Limb (tissue), 2 donors: ENCODE results near the gene DXO.
A peak's percentile ranks its signal among the peaks of the same experiment; 100 is the strongest.
"Not testable (repeated sequence)": the region's sequence is repeated elsewhere in the genome, so short reads cannot be mapped to it uniquely, and the experiment has no call there.

Experiments
- DNase-seq, 2 donors: peaks; one replicate each; pipeline ENCODE4 v3.0.0-alpha.2; 2016; ENCODE audit errors: extremely low spot score in 2 of 2

Gene DXO

GRCh38 chr6:31971993-31972708 lies at the start of gene DXO:
DXO (minus strand) TSS chr6:31972138; CDS start chr6:31971675, 463 bp downstream.
- DNase-seq = peak; percentile 94 to 98

GRCh38 chr6:32014547-32014946 lies 42.6 kb upstream of the DXO start, which contains the start of gene C4B:
C4B (plus strand) TSS chr6:32014795; CDS start chr6:32014846, 51 bp downstream.
- not testable (repeated sequence) for DNase-seq

DNA sequence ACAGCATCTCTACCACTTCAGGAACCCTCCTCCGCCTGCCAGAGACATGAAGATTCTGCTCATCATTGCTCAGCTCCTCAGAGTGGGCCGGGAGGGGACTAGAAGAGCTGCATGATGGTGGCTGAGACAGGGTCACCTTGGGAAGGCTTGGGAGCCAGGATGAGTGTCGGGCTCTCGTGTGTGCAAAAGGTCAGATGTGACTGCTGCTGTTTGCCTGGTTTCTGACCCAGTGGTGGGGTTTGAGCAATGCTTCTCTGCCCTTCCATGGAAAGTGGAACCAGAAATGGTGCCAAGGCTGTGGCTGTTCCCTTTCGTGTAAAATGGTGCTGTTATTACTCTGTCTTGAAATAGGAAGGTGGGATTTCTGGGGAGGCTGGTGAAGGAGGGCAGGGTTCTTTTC lies 41.8 kb upstream of the DXO start:
- DNase-seq = not testable (repeated sequence)

DNA sequence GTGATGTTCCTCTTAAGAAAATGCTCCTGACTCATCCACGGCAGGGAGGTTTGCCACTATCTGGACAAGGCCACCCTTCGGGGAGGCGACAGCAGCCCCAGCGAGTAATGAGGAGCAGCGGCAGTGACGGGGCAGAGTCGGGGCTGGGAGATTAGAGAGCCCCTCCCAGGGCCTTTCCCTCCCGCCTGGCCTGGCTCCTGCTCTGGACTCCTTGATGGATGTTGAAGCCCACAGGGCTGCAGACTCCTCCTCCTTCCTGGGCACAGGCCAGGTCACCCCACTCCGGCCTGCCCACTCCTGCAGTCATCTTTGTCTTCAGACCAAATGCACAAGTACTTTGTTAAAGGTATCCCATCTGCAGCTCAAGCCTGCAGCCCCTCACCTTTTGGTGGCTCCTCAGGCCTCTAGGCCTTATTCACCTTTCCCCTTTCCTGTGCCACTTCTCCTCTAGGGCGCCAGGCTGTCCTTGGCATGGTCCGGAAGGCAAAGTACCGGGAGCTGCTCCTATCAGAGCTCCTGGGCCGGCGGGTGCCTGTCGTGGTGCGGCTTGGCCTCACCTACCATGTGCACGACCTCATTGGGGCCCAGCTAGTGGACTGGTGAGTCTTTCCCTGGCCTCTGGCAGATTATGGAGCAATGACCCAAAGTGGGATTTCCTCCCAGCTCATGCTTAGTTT lies 41.1 kb upstream of the DXO start:
- not testable (repeated sequence) for DNase-seq

DNA sequence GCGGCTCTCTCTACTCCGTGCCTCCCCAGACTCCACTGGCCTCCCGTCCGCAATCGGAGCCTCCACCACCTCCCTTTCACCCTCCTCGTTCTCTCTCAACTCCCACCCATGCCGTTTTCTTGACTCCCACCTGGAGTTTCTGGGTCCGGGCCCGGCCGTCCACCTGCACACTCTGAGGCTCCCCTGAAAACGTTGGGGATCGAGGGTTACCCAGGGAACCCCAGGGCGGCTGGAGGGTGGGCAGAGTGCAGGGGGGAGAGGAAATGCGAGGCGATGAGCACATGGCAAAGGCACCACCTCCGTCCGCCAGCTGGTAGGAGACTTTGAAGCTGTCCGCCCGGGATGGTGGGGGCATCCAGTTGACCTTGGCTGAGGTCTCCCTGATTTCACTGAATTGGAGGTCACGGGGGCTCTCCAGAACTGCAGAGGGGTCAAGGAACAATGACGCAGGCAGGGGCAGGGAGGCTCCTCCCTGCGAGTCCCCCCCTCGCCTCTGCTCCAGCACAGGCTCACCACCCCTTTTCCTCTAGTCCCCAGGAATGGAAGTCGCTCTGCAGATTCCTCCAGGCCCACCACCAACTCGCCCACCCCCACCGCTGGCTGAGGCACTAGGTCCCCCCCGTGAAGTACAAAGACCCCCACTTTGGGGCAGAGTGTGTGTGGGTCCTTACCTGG lies 39.1 kb upstream of the DXO start:
- DNase-seq = peak in 1 of 2 donors; percentile 20

DNA sequence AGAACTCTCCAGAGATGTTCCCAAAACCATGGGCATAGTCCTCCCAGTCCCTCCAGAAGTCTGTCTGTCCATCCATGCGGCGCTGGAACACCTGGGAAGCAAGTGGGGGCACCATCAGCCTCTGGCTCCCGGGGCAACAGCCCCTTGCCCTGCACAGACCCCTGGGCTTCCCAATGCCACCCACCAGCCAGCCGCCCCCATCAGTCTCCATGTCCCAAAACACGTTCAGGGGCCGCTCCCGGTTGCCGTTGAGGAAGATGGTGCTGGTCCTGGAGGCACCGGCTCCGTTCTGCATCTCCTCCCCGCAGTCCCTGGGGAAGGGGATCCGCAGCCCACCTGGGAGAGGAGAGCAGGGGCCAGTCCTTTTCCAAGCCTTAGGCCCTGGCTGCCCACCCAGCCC lies 37.6 kb upstream of the DXO start:
- not testable (repeated sequence) for DNase-seq

- DNase-seq = not testable (repeated sequence)
Observed at GRCh38 chr6:32008616-32009015, 36.7 kb upstream of the DXO start.

GRCh38 chr6:32008037-32008436 lies 36.1 kb upstream of the DXO start:
- not testable (repeated sequence) for DNase-seq

DNA sequence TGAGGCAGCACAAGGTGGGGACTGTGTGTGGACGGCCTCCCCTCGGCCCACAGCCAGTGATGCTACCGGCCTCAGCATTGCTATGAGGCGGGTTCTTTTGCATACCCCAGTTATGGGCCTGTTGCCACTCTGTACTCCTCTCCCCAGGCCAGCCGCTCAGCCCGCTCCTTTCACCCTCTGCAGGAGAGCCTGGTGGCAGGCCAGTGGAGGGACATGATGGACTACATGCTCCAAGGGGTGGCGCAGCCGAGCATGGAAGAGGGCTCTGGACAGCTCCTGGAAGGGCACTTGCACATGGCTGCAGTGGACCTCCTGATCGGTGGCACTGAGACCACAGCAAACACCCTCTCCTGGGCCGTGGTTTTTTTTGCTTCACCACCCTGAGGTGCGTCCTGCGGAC lies 35.1 kb upstream of the DXO start:
- not testable (repeated sequence) for DNase-seq

GRCh38 chr6:32005991-32006529 lies 34.1 kb upstream of the DXO start:
- not testable (repeated sequence) for DNase-seq

GRCh38 chr6:32005538-32005880 lies 33.6 kb upstream of the DXO start:
- not testable (repeated sequence) for DNase-seq

DNA sequence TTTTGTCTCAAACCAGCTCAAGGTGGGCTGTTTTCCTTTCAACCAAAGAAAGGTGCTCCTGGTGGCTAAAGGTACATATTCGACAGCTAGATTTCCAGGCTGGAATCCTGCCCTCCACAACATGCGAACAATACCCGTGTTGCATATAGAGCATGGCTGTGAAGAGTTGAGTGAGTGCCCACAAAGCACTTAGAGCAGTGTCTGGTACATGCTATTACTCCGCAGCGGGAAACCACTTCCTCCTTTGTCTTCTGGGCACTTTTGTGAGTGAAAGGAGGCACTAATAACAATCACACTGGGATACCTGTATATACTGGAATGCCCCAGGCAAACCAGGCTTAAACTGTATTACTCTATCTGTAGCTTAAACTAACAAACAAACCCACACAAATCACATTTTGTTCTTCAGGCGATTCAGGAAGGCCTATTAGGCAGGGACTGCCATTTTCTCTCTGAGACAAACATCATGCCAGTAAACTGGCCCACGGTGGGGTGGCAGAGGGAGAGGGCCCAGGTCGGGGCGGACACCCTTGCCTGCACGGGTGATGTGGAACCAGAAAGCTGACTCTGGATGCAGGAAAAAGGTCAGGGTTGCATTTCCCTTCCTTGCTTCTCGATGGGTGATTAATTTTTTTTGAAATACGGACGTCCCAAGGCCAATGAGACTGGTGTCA lies 33.1 kb upstream of the DXO start:
- not testable (repeated sequence) for DNase-seq

GRCh38 chr6:32004393-32004792 lies 32.5 kb upstream of the DXO start:
- not testable (repeated sequence) for DNase-seq

- not testable (repeated sequence) for DNase-seq
Observed at GRCh38 chr6:32003301-32003700, 31.4 kb upstream of the DXO start.

DNA sequence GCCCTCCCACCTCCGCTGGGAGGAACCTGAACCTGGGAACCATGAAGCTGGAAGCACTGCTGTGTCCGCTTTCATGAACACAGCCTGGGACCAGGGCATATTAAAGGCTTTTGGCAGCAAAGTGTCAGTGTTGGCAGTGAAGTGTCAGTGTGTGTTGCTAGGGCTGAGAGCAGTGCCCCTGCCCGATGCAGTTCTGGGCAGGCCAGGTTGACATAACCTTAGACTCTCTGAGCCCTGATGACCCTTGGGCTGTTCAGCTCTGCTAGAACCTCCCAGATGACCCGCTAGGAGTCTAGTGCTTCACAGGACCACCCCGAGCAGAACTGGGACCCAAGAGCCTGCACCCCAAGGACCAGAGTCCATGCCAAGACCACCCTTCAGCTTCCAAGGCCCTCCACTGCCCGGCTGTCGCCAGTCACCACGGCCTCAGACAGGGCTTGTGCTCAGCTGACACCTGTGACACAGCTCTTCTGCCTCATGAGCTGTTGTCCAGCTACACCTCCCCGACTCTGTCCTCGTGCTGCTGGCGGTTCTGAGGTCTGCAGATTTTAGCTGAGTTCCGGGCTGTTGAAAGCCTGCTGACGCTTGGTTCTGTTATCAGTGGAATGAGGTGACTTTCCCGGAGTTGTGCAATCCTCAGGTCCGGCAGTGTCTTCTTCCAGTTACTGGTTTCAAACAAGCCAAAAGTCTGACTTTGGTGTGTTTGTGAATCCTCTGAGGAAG lies 30.8 kb upstream of the DXO start:
- not testable (repeated sequence) for DNase-seq

DNA sequence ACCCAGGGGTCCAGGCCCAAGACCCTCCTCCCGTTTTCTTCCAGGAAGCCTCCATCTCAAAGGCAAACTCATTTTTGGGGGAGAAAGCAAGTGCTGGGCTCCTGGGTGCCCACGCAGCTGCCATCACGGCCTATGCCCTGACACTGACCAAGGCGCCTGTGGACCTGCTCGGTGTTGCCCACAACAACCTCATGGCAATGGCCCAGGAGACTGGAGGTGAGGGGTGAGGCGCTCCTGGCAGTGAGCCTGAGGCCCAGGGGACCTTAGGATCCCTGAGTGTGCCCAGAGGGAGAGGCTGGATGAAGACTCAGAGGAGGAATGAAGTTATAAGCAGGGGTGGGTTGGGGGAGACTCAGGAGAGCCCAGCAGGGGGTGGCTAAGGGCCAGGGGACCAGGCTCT lies 24.4 kb upstream of the DXO start:
- not testable (repeated sequence) for DNase-seq

GRCh38 chr6:31994421-31994820 lies 22.5 kb upstream of the DXO start:
- DNase-seq = not testable (repeated sequence)

- DNase-seq = not testable (repeated sequence)
Observed at GRCh38 chr6:31989363-31989762, 17.4 kb upstream of the DXO start.

- DNase-seq = not testable (repeated sequence)
Observed at GRCh38 chr6:31981744-31982143, 9.8 kb upstream of the DXO start, which contains the start of gene C4A. C4A (plus strand) TSS chr6:31982057; CDS start chr6:31982108, 51 bp downstream.

- not testable (repeated sequence) for DNase-seq
Observed at GRCh38 chr6:31980998-31981397, 9.1 kb upstream of the DXO start.
